Lung (tissue), 12 donors: ENCODE measurements around the gene HNRNPA1. TPM values are rescaled to one million over a fixed set of nuclear protein-coding genes. Genes with fewer than 3 reads are reported as not detected.
A peak's percentile ranks its signal among the peaks of the same experiment; 100 is the strongest.

ENCODE experiments used
- ATAC-seq: fragments of 200-7000 bp; cut with Tn5 transposase; one replicate; pipeline ENCODE4 v1.9.1; 2020; ENCODE audit warnings: moderate number of reproducible peaks; ENCODE audit not compliant: insufficient read depth, low FRiP score
- DNase-seq, 3 donors: peaks; one replicate each; pipeline ENCODE4 v3.0.0-alpha.2; 2013 to 2017
- H3K27ac ChIP-seq, 2 donors: one replicate each; pipeline ENCODE4 v1.5.1; 2013; ENCODE audit warnings: mild to moderate bottlenecking in 2 of 2, moderate library complexity in 2 of 2, control low read depth in 1 of 2, inconsistent platforms in 1 of 2, low read depth in 1 of 2, low read length in 1 of 2
- H3K27me3 ChIP-seq, 3 donors: one replicate each; pipeline ENCODE4 v1.5.1; 2013; ENCODE audit warnings: low read length in 2 of 3; ENCODE audit not compliant: control insufficient read depth in 3 of 3, insufficient read depth in 3 of 3
- H3K36me3 ChIP-seq, 4 donors: one replicate each; pipeline ENCODE4 v1.5.1; 2013; ENCODE audit warnings: low read length in 4 of 4, mild to moderate bottlenecking in 1 of 4, moderate library complexity in 1 of 4; ENCODE audit not compliant: control insufficient read depth in 4 of 4, insufficient read depth in 4 of 4
- H3K4me1 ChIP-seq, 5 donors: one replicate each; pipeline ENCODE4 v1.5.1; 2013; ENCODE audit warnings: low read length in 5 of 5, mild to moderate bottlenecking in 2 of 5, moderate library complexity in 1 of 5; ENCODE audit not compliant: control insufficient read depth in 5 of 5, insufficient read depth in 5 of 5
- H3K4me3 ChIP-seq: one replicate; pipeline ENCODE4 v1.5.1; 2013; ENCODE audit warnings: mild to moderate bottlenecking, control low read depth, moderate library complexity
- H3K9ac ChIP-seq, 2 donors: one replicate each; pipeline ENCODE4 v1.5.1; 2013; ENCODE audit warnings: low read length in 2 of 2, control low read depth in 1 of 2; ENCODE audit not compliant: insufficient read depth in 1 of 2
- H3K9me3 ChIP-seq, 4 donors: one replicate each; pipeline ENCODE4 v1.5.1; 2013; ENCODE audit warnings: low read length in 3 of 4, mild to moderate bottlenecking in 1 of 4, moderate library complexity in 1 of 4; ENCODE audit not compliant: control insufficient read depth in 4 of 4, insufficient read depth in 3 of 4
- WGBS, 2 donors: extraction: QIAGEN DNeasy Blood & Tissue Kit; methylation state at CpG; one replicate each; pipeline ENCODE4 v1.1.7; 2013; 5-methylcytosine and 5-hydroxymethylcytosine counted together
- polyA plus RNA-seq, 2 donors: library from polyadenylated mRNA; stranded (reverse); fragments of 200-250 nt; gene quantifications; one replicate each; pipeline ENCODE4 v1.2.1, GENCODE V29; 2013
- total RNA-seq, 2 donors: library from RNA; depleted of rRNA in 1 of 2; stranded (reverse); fragments of >200 nt in 1 of 2; gene quantifications; one replicate each; pipeline ENCODE4 v1.2.1, GENCODE V29; 2014 to 2021
- TF ChIP-seq, protein P1 (sequence below): IDR thresholded peaks from 2 replicates; pipeline ENCODE4 v1.5.1; 2012; ENCODE audit warnings: mild to moderate bottlenecking; ENCODE audit errors: control extremely low read depth, extremely low read depth
- donor health status: control.
- donor health status: control.
- donor health status: Bipolar disorder and iron deficiency.
- donor health status: healthy.
- donor health status: DM: yes; HTN: yes; CAD: no.

Gene HNRNPA1
- total and polyA plus RNA-seq, 4 donors, result 803 to 937 (median 863) TPM

DNA sequence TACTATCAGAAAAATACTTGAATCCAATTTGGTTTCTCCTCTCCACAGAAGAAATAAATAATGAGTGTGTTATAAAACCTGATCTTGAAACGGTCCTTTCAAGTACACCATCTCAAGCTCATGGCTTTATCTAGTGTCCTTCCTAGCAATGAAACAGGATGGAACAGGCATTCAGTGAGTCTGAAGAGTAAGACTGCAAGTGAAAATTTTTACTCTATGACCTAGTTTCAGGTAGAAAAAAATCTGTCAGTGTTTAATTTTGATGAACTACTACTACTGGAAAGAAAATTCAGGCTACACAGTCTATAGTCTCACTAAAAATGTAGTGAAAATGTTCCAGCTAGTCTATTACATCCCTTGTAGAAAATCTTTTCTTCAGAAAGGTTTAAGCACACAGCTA lies 8.3 kb upstream of the HNRNPA1 start:
- 50 to 64% methylated on average over 1 of the region's 1 CpG for WGBS, 2 donors
- Histone ChIP-seq H3K9ac (no peak overlapping the region), H3K4me1 (peaks cover 0 to 4% (median 1%) of the 10 kb centered on the region in 5 donors), H3K27ac (no peak overlapping the region), H3K27me3 (no peaks in the 10 kb centered on the region), H3K9me3 (no peaks in the 10 kb centered on the region), H3K4me3 (no peak overlapping the region), H3K36me3 (peaks cover 1 to 17% (median 4%) of the 10 kb centered on the region in 4 donors)
- TF ChIP-seq, protein P1, sequence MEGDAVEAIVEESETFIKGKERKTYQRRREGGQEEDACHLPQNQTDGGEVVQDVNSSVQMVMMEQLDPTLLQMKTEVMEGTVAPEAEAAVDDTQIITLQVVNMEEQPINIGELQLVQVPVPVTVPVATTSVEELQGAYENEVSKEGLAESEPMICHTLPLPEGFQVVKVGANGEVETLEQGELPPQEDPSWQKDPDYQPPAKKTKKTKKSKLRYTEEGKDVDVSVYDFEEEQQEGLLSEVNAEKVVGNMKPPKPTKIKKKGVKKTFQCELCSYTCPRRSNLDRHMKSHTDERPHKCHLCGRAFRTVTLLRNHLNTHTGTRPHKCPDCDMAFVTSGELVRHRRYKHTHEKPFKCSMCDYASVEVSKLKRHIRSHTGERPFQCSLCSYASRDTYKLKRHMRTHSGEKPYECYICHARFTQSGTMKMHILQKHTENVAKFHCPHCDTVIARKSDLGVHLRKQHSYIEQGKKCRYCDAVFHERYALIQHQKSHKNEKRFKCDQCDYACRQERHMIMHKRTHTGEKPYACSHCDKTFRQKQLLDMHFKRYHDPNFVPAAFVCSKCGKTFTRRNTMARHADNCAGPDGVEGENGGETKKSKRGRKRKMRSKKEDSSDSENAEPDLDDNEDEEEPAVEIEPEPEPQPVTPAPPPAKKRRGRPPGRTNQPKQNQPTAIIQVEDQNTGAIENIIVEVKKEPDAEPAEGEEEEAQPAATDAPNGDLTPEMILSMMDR, result no peak
- ATAC-seq, result no peak
- no peak for DNase-seq

DNA sequence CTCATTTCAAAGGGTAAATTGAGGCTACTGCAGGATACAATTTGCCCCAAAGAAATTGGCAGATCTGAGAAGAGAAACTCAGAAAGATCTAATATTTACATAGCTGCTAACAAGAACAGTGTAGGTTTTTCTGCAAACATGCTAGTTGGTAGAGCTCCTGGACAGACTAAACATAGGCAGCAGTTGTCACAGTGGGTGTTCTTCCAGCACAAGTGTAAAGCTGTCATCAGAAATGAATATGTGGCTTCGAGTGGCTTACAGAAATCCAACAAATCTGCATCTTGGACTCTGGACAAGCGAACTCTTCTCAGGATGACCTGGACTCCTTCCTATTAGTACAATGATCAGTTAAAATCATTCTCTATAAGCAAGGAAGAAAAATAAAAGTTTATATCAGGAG lies 6.5 kb upstream of the HNRNPA1 start:
- Histone ChIP-seq H3K4me1 (peaks cover 2 to 13% (median 6%) of the 10 kb centered on the region in 5 donors), H3K9me3 (no peaks in the 10 kb centered on the region), H3K4me3 (no peak overlapping the region), H3K27me3 (no peaks in the 10 kb centered on the region), H3K9ac (no peak overlapping the region), H3K36me3 (peaks cover 1 to 14% (median 4%) of the 10 kb centered on the region in 4 donors), H3K27ac (no peak overlapping the region)
- TF ChIP-seq, protein P1, result no peak
- ATAC-seq, result no peak
- WGBS, 2 donors, result 74 to 84% methylated on average over 2 of the region's 2 CpGs
- DNase-seq, result no peak

DNA sequence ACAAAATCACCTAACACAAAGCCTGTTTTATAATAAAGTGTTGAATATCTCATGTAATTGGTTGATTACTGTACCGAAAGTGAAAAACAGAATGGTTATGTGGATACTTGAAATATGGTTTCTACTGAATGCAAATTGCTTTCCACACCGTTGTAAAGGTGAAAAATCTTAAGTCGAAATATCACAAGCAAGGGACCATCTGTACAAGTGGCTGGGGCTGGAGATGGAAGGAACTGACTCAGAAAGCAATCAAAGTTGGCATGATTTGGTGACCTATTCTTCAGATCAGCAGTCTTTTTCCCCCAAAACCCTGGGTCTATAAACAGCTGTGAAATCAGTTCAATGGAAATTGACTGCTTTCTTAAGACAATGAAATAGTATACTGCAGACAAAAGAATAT lies 4.2 kb upstream of the HNRNPA1 start:
- Histone ChIP-seq H3K36me3 (peaks cover 1 to 24% (median 5%) of the 10 kb centered on the region in 4 donors), H3K9me3 (no peaks in the 10 kb centered on the region), H3K9ac (no peak overlapping the region), H3K27me3 (no peaks in the 10 kb centered on the region), H3K4me3 (no peak overlapping the region), H3K27ac (no peak overlapping the region), H3K4me1 (peaks cover 2 to 17% (median 9%) of the 10 kb centered on the region in 5 donors)
- TF ChIP-seq, protein P1, result no peak
- no peak for ATAC-seq
- WGBS, 2 donors, result 88 to 94% methylated on average over 3 of the region's 3 CpGs
- DNase-seq, result no peak

DNA sequence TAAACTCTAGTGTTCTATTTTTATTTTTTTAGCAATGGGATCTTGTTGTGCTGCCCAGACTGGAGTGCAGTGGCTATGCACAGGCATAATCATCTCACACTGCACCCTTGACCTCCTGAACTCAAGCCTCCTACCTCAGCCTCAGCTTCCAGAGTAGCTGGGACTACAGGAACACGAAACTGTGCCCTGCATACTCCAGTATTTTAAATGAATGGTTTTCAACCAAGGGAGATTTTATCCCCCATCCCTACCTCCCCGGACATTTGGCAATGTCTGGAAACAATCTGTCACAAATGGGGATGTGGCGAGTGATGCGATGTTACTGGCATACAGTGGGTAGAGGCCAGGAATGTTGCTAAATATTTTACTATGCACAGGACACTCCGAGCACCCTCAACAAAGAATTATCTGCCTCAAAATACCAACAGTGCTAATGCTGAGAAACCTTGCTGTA lies 2.7 kb upstream of the HNRNPA1 start:
- no peaks in the 10 kb centered on the region for H3K9me3 ChIP-seq
- no peak overlapping the region for H3K4me3 ChIP-seq
- TF ChIP-seq, protein P1, result no peak
- WGBS, 2 donors, result 20 to 34% methylated on average over 5 of the region's 5 CpGs
- ATAC-seq (no peak), DNase-seq (peak in 1 of 3 donors; percentile 24)
- H3K27me3 ChIP-seq, result no peaks in the 10 kb centered on the region
- H3K27ac ChIP-seq, result peak overlapping the region in 1 of 2 donors; percentile 26
- H3K9ac ChIP-seq, result peak overlapping the region; percentile 95 to 100
- H3K4me1 ChIP-seq, result peaks cover 3 to 32% (median 9%) of the 10 kb centered on the region in 5 donors
- peaks cover 7 to 34% (median 15%) of the 10 kb centered on the region in 4 donors for H3K36me3 ChIP-seq
